HepG2 (cell line): ENCODE measurements around the gene MTF1. TPM values are rescaled to one million over a fixed set of nuclear protein-coding genes. Genes with fewer than 3 reads are reported as not detected.
"Not testable (repeated sequence)": the region's sequence is repeated elsewhere in the genome, so short reads cannot be mapped to it uniquely, and the experiment has no call there.

Source experiments
- ATAC-seq: fragments of 200-7000 bp; cut with Tn5 transposase; 3 replicates; pipeline ENCODE4 v1.9.1; 2020; ENCODE audit warnings: mild to moderate bottlenecking, moderate library complexity
- BruUV-seq: library from RNA; stranded (reverse); fragments of 400-500 nt; replicated peaks from 2 replicates; lab custom pipeline; 2021; lab: Mats Ljungman, UMichigan
- CTCF ChIA-PET: fragments of 300-600 bp; formaldehyde crosslinking; extraction: SDS; loops from one replicate; lab custom pipeline; 2021; ENCODE audit warnings: low total read pairs, inconsistent platforms, low intra/inter-chr PET ratio; lab: Yijun Ruan, JAX
- POLR2A ChIA-PET: fragments of 350-600 bp; sonication (Branson Sonifier 250); formaldehyde crosslinking; loops from one replicate; lab custom pipeline; 2020; ENCODE audit warnings: antibody characterized with exemption, inconsistent platforms; lab: Yijun Ruan, JAX
- DNase-seq: peaks from one replicate; pipeline ENCODE4 v3.0.0-alpha.2; 2015; ENCODE audit warnings: low spot score
- FAIRE-seq: peaks from 3 replicates; lab custom pipeline; 2011; peaks lifted over from hg19 to GRCh38; lab: Jason Lieb, UNC
- H2AFZ ChIP-seq: one replicate; pipeline ENCODE4 v1.6.1; 2011; ENCODE audit warnings: low read length, inconsistent platforms
- H3K27ac ChIP-seq: fragments of 300-600 bp; 3 replicates; pipeline ENCODE4 v1.8.0; 2011; ENCODE audit warnings: mixed run types, mild to moderate bottlenecking, mixed read lengths, low read length, inconsistent platforms; ENCODE audit not compliant: insufficient read depth; ENCODE audit errors: extremely low read length
- H3K27me3 ChIP-seq, 2 experiments: fragments of 200-600 bp in 1 of 2; 2 replicates in 1 of 2; 3 replicates in 1 of 2; pipeline versions ENCODE4 v1.6.0 to v1.8.0; 2011; ENCODE audit warnings: low read length in 2 of 2, mild to moderate bottlenecking in 2 of 2, moderate library complexity in 2 of 2, inconsistent platforms in 1 of 2; ENCODE audit not compliant: insufficient read depth in 2 of 2, control insufficient read depth in 1 of 2
- H3K36me3 ChIP-seq, 2 experiments: fragments of 200-600 bp in 1 of 2; replicated peaks in 1 of 2; 2 replicates in 1 of 2; 3 replicates in 1 of 2; pipeline versions ENCODE4 v1.5.1 to v1.8.0; 2011; ENCODE audit warnings: low read length in 2 of 2, inconsistent platforms in 1 of 2; ENCODE audit not compliant: insufficient read depth in 2 of 2, control insufficient read depth in 1 of 2
- H3K4me1 ChIP-seq: 2 replicates; pipeline ENCODE4 v1.5.1; 2012; ENCODE audit warnings: low read length, inconsistent platforms; ENCODE audit not compliant: insufficient read depth
- H3K4me2 ChIP-seq: 2 replicates; pipeline ENCODE4 v1.6.0; 2011; ENCODE audit warnings: low read depth, low read length, inconsistent platforms
- H3K4me3 ChIP-seq, 3 experiments: fragments of 200-600 bp in 1 of 3; sonication (generic), shearing (Covaris generic) in 1 of 3; replicated peaks in 1 of 3; 2 replicates each; pipeline ENCODE4 v1.5.1; 2011 to 2016; ENCODE audit warnings: low read length in 3 of 3, inconsistent platforms in 2 of 3, low read depth in 2 of 3, mild to moderate bottlenecking in 2 of 3, control low read depth in 1 of 3, mixed read lengths in 1 of 3; ENCODE audit not compliant: insufficient read depth in 1 of 3
- H3K79me2 ChIP-seq: one replicate; pipeline ENCODE4 v1.6.1; 2011; ENCODE audit warnings: low read length, inconsistent platforms; ENCODE audit not compliant: insufficient read depth
- H3K9ac ChIP-seq: 2 replicates; pipeline ENCODE4 v1.6.0; 2011; ENCODE audit warnings: mild to moderate bottlenecking, low read depth, low read length, inconsistent platforms; ENCODE audit not compliant: insufficient read depth
- H3K9me3 ChIP-seq: 2 replicates; pipeline ENCODE4 v1.5.1; 2012; ENCODE audit warnings: mild to moderate bottlenecking, low read length
- H4K20me1 ChIP-seq: 2 replicates; pipeline ENCODE4 v1.6.0; 2011; ENCODE audit warnings: inconsistent platforms, mild to moderate bottlenecking, low read length, moderate library complexity; ENCODE audit not compliant: insufficient read depth
- DZIP1 ChIP-seq: sonication (generic); formaldehyde crosslinking; IDR thresholded peaks from 2 replicates; pipeline ENCODE4 v1.5.0; 2020; ENCODE audit warnings: mild to moderate bottlenecking, missing genetic modification reagents
- HHEX ChIP-seq: IDR thresholded peaks from 2 replicates; pipeline ENCODE4 v1.6.1; 2016; ENCODE audit warnings: control low read depth
- NR2F2 ChIP-seq: IDR thresholded peaks from 2 replicates; pipeline ENCODE4 v1.6.1; 2012; ENCODE audit warnings: low read depth, inconsistent platforms, borderline replicate concordance
- ZBTB49 ChIP-seq: sonication (generic); formaldehyde crosslinking; IDR thresholded peaks from 2 replicates; pipeline ENCODE4 v1.4.0; 2020; ENCODE audit warnings: missing genetic modification reagents, borderline replicate concordance
- ZNF407 ChIP-seq: sonication (generic); formaldehyde crosslinking; IDR thresholded peaks from one replicate; pipeline ENCODE4 v1.5.1; 2020; ENCODE audit warnings: mild to moderate bottlenecking, missing genetic modification reagents; ENCODE audit errors: not compliant biosample characterization
- WGBS: methylation state at CpG from one replicate; pipeline ENCODE4 v1.1.6; 2017; ENCODE audit warnings: low lambda C conversion rate; 5-methylcytosine and 5-hydroxymethylcytosine counted together
- in situ Hi-C: cut with HindIII; loops from 2 replicates; pipeline ENCODE4 v1.10.0; 2017; ENCODE audit warnings: low pct_unique_long_range_greater_than_20kb; ENCODE audit not compliant: extremely low pct_ligation_motif_present
- intact Hi-C: fragments of 100-400 bp; cut with micrococcal nuclease; formaldehyde crosslinking; loops from one replicate; pipeline ENCODE4 v1.10.0; 2022; ENCODE audit not compliant: unreplicated experiment
- polyA plus RNA-seq, 8 experiments: library from polyadenylated mRNA; depleted of rRNA in 3 of 8; stranded (reverse) in 7 of 8; unstranded in 1 of 8; fragments of >200 nt; fragmentation: Illumina TruSeq in 4 of 8; extraction: Trizol in 4 of 8; gene quantifications; 2 replicates each; pipeline versions ENCODE4 v1.2.1 to v1.2.3, GENCODE V29; 2011 to 2016; ENCODE audit warnings: low read depth in 4 of 8, missing spikeins in 1 of 8, mixed read lengths in 1 of 8; ENCODE audit not compliant: insufficient read depth in 1 of 8
- total RNA-seq, 5 experiments: library from RNA; depleted of rRNA; stranded (reverse); fragments of >200 nt; fragmentation: Illumina TruSeq; extraction: Trizol; gene quantifications; 2 replicates each; pipeline ENCODE4 v1.2.3, GENCODE V29; 2016; ENCODE audit warnings: low read depth in 1 of 5

The MTF1 gene
- total and polyA plus RNA-seq, 2 of the 13 experiments (the other 11 are each of a cell fraction or from before 2014, with no cell fraction given), result 2.4 to 3.3 TPM

GRCh38 chr1:37905727-37906126 is 46.3 kb upstream of the MTF1 start:
- in situ Hi-C loops (no loop called here), intact Hi-C loops (no loop called here)
- Histone ChIP-seq H3K36me3 (no peaks in the 10 kb centered on the region), H3K9ac (no peak overlapping the region), H2AFZ (no peak overlapping the region), H3K4me2 (no peak overlapping the region), H3K79me2 (no peaks in the 10 kb centered on the region), H3K4me1 (no peaks in the 10 kb centered on the region), H3K27ac (no peak overlapping the region), H3K27me3 (no peaks in the 10 kb centered on the region), H4K20me1 (no peaks in the 10 kb centered on the region), H3K9me3 (no peaks in the 10 kb centered on the region), H3K4me3 (no peak overlapping the region)
- ATAC-seq, result no peak
- TF ChIP-seq ZBTB49 (CRISPR knock-in tag) (no peak), NR2F2 (no peak), DZIP1 (no peak), HHEX (no peak), ZNF407 (no peak)
- DNase-seq, result no peak
- no TSS peak for BruUV-seq
- 98% methylated on average over 1 of the region's 1 CpG for WGBS
- ChIA-PET POLR2A (no interaction called here), CTCF (no interaction called here)
- no peak for FAIRE-seq

- H3K4me2 ChIP-seq, POLR2A ChIA-PET, H4K20me1 ChIP-seq, H3K9ac ChIP-seq, H3K36me3 ChIP-seq, intact Hi-C loops, H3K27ac ChIP-seq, FAIRE-seq, CTCF ChIA-PET, ATAC-seq, H3K4me3 ChIP-seq, H3K27me3 ChIP-seq, H3K4me1 ChIP-seq, in situ Hi-C loops, H2AFZ ChIP-seq, BruUV-seq, H3K9me3 ChIP-seq, DNase-seq, H3K79me2 ChIP-seq: not testable (repeated sequence)
- 96% methylated on average over 6 of the region's 6 CpGs for WGBS
These were observed 44.5 kb upstream of the MTF1 start for GRCh38 chr1:37903921-37904320.
